Naive thymus-derived CD4-positive, alpha-beta T cell (primary cell): ENCODE data around the gene OR6T1. TPM values are rescaled to one million over a fixed set of nuclear protein-coding genes. Genes with fewer than 3 reads are reported as not detected.

Source experiments
- ATAC-seq: fragments of 150-1000 bp; cut with Tn5 transposase; 2 replicates; pipeline ENCODE4 v1.10.0; 2021; ENCODE audit warnings: mild to moderate bottlenecking, moderate library complexity
- CTCF ChIA-PET: fragments of 350-600 bp; sonication (Branson Sonifier 250); formaldehyde crosslinking; loops from one replicate; lab custom pipeline; 2021; ENCODE audit warnings: antibody characterized with exemption; lab: Charles Lee
- POLR2A ChIA-PET: fragments of 350-600 bp; sonication (Branson Sonifier 250); formaldehyde crosslinking; loops from one replicate; lab custom pipeline; 2021; ENCODE audit warnings: antibody characterized with exemption, inconsistent platforms; lab: Charles Lee
- DNase-seq, 9 donors: peaks; one replicate each; pipeline versions ENCODE4 v3.0.0 to v3.0.0-alpha.2; 2020 to 2022; ENCODE audit warnings: mixed read lengths in 1 of 9
- H3K27ac ChIP-seq: one replicate; pipeline ENCODE4 v1.7.0; 2013; ENCODE audit warnings: mild to moderate bottlenecking, low read depth, low read length, moderate library complexity
- H3K27me3 ChIP-seq, 2 donors: one replicate each; pipeline ENCODE4 v1.7.0; 2013; ENCODE audit warnings: low read length in 2 of 2, mild to moderate bottlenecking in 2 of 2, moderate library complexity in 2 of 2; ENCODE audit not compliant: control insufficient read depth in 2 of 2, insufficient read depth in 2 of 2
- H3K36me3 ChIP-seq, 3 experiments: 1 replicate in 2 of 3; 2 replicates in 1 of 3; pipeline ENCODE4 v1.7.0; 2013; ENCODE audit warnings: low read length in 3 of 3, mild to moderate bottlenecking in 3 of 3, moderate library complexity in 1 of 3; ENCODE audit not compliant: insufficient read depth in 3 of 3, control insufficient read depth in 2 of 3
- H3K4me1 ChIP-seq, 2 donors: one replicate each; pipeline ENCODE4 v1.7.0; 2013; ENCODE audit warnings: low read length in 2 of 2, mild to moderate bottlenecking in 2 of 2, moderate library complexity in 1 of 2; ENCODE audit not compliant: control insufficient read depth in 2 of 2, insufficient read depth in 2 of 2
- H3K4me3 ChIP-seq: 2 replicates; pipeline ENCODE4 v1.7.0; 2013; ENCODE audit warnings: mild to moderate bottlenecking, low read length
- H3K9me3 ChIP-seq, 3 experiments: 1 replicate in 2 of 3; 2 replicates in 1 of 3; pipeline ENCODE4 v1.7.0; 2013; ENCODE audit warnings: low read length in 3 of 3; ENCODE audit not compliant: control insufficient read depth in 2 of 3
- H3K27ac Mint-ChIP-seq, 9 donors: one replicate each; pipeline ENCODE4 v1.8.0; 2020 to 2022; ENCODE audit warnings: mixed read lengths in 9 of 9, mild to moderate bottlenecking in 8 of 9, moderate library complexity in 5 of 9, inconsistent platforms in 2 of 9
- H3K27me3 Mint-ChIP-seq, 5 donors: one replicate each; pipeline ENCODE4 v1.8.0; 2021 to 2022; ENCODE audit warnings: mixed read lengths in 5 of 5, mild to moderate bottlenecking in 1 of 5
- H3K36me3 Mint-ChIP-seq, 5 donors: one replicate each; pipeline ENCODE4 v1.8.0; 2020 to 2022; ENCODE audit warnings: mixed read lengths in 5 of 5, mild to moderate bottlenecking in 3 of 5, inconsistent platforms in 1 of 5
- H3K4me1 Mint-ChIP-seq, 7 donors: one replicate each; pipeline ENCODE4 v1.8.0; 2020 to 2022; ENCODE audit warnings: mixed read lengths in 7 of 7, mild to moderate bottlenecking in 3 of 7, inconsistent platforms in 1 of 7
- H3K4me3 Mint-ChIP-seq, 10 donors: one replicate each; pipeline ENCODE4 v1.8.0; 2020 to 2022; ENCODE audit warnings: mild to moderate bottlenecking in 10 of 10, mixed read lengths in 10 of 10, moderate library complexity in 6 of 10, inconsistent platforms in 2 of 10
- H3K9me3 Mint-ChIP-seq, 11 donors: one replicate each; pipeline ENCODE4 v1.8.0; 2020 to 2022; ENCODE audit warnings: mixed read lengths in 11 of 11, mild to moderate bottlenecking in 4 of 11, inconsistent platforms in 1 of 11, moderate library complexity in 1 of 11
- intact Hi-C, 2 donors: fragments of 100-400 bp; cut with micrococcal nuclease; formaldehyde crosslinking; loops; one replicate each; pipeline ENCODE4 v1.15.1; 2023
- polyA plus RNA-seq, 2 donors: library from polyadenylated mRNA; unstranded; fragments of 300-500 nt; fragmentation: Illumina TruSeq; gene quantifications; one replicate each; pipeline ENCODE4 v1.2.3, GENCODE V29; 2021
- total RNA-seq, 6 experiments: library from RNA in 5 of 6; stranded (reverse) in 5 of 6; gene quantifications; 1 replicate in 5 of 6; 2 replicates in 1 of 6; pipeline ENCODE4 v1.2.3 and lab custom pipeline; 2021 to 2026

Gene OR6T1
- total and polyA plus RNA-seq, 7 experiments from 2014 or later, result not detected

GRCh38 chr11:123945132-123945531 is 1.5 kb upstream of the OR6T1 start:
- H3K4me1 ChIP-seq, result no peaks in the 10 kb centered on the region
- H3K36me3 ChIP-seq, result no peaks in the 10 kb centered on the region
- H3K27ac Mint-ChIP-seq, result no peak overlapping the region
- H3K9me3 Mint-ChIP-seq, result peaks cover 0 to 2% (median 0%) of the 10 kb centered on the region in 11 donors
- CTCF ChIA-PET, result no interaction called here
- no peak for ATAC-seq
- H3K4me3 ChIP-seq, result no peak overlapping the region
- no peak for DNase-seq
- no peak overlapping the region for H3K4me3 Mint-ChIP-seq
- H3K27me3 Mint-ChIP-seq, result peaks cover 0 to 21% (median 11%) of the 10 kb centered on the region in 5 donors
- POLR2A ChIA-PET, result no interaction called here
- no peaks in the 10 kb centered on the region for H3K9me3 ChIP-seq
- H3K27me3 ChIP-seq, result no peaks in the 10 kb centered on the region
- no peaks in the 10 kb centered on the region for H3K36me3 Mint-ChIP-seq
- H3K4me1 Mint-ChIP-seq, result no peaks in the 10 kb centered on the region
- H3K27ac ChIP-seq, result no peak overlapping the region
- intact Hi-C loops, result no loop called here

GRCh38 chr11:123942413-123942812 is 1.2 kb downstream of the OR6T1 start:
- Mint-ChIP-seq H3K27ac (no peak overlapping the region), H3K27me3 (peaks cover 0 to 28% (median 10%) of the 10 kb centered on the region in 5 donors), H3K4me3 (no peak overlapping the region), H3K36me3 (no peaks in the 10 kb centered on the region), H3K4me1 (no peaks in the 10 kb centered on the region), H3K9me3 (peaks cover 0 to 5% (median 2%) of the 10 kb centered on the region in 11 donors)
- Histone ChIP-seq H3K27me3 (no peaks in the 10 kb centered on the region), H3K4me3 (no peak overlapping the region), H3K9me3 (no peaks in the 10 kb centered on the region), H3K4me1 (no peaks in the 10 kb centered on the region), H3K36me3 (no peaks in the 10 kb centered on the region), H3K27ac (no peak overlapping the region)
- no peak for ATAC-seq
- CTCF ChIA-PET, result no interaction called here
- DNase-seq, result no peak
- intact Hi-C loops, result no loop called here
- POLR2A ChIA-PET, result no interaction called here

GRCh38 chr11:123939317-123939716 is 4.3 kb downstream of the OR6T1 start, which contains the start of gene OR4D5:
OR4D5 (plus strand) TSS chr11:123939617; CDS start chr11:123939617, 0 bp downstream.
- no peaks in the 10 kb centered on the region for H3K36me3 Mint-ChIP-seq
- H3K9me3 ChIP-seq, result no peaks in the 10 kb centered on the region
- DNase-seq (no peak), ATAC-seq (no peak)
- H3K4me3 Mint-ChIP-seq, result no peak within 1 kb of the TSS
- POLR2A ChIA-PET, result no interaction called here
- H3K27ac ChIP-seq, result no peak within 1 kb of the TSS
- peaks cover 0 to 5% (median 2%) of the 10 kb centered on the region in 11 donors for H3K9me3 Mint-ChIP-seq
- H3K27me3 ChIP-seq, result no peaks in the 10 kb centered on the region
- H3K27me3 Mint-ChIP-seq, result peaks cover 2 to 13% (median 5%) of the 10 kb centered on the region in 5 donors
- CTCF ChIA-PET, result no interaction called here
- H3K36me3 ChIP-seq, result no peaks in the 10 kb centered on the region
- intact Hi-C loops, result no loop called here
- H3K4me1 Mint-ChIP-seq, result no peaks in the 10 kb centered on the region
- no peaks in the 10 kb centered on the region for H3K4me1 ChIP-seq
- no peak within 1 kb of the TSS for H3K27ac Mint-ChIP-seq
- no peak within 1 kb of the TSS for H3K4me3 ChIP-seq

- H3K27me3 Mint-ChIP-seq, result peaks cover 0 to 5% (median 0%) of the 10 kb centered on the region in 5 donors
- Histone ChIP-seq H3K27ac (no peak overlapping the region), H3K4me1 (no peaks in the 10 kb centered on the region), H3K4me3 (no peak overlapping the region), H3K36me3 (no peaks in the 10 kb centered on the region), H3K9me3 (no peaks in the 10 kb centered on the region), H3K27me3 (no peaks in the 10 kb centered on the region)
- H3K4me1 Mint-ChIP-seq, result no peaks in the 10 kb centered on the region
- ChIA-PET CTCF (no interaction called here), POLR2A (no interaction called here)
- intact Hi-C loops, result no loop called here
- H3K27ac Mint-ChIP-seq, result no peak overlapping the region
- no peak overlapping the region for H3K4me3 Mint-ChIP-seq
- peaks cover 0 to 5% (median 0%) of the 10 kb centered on the region in 11 donors for H3K9me3 Mint-ChIP-seq
- no peaks in the 10 kb centered on the region for H3K36me3 Mint-ChIP-seq
- no peak for DNase-seq
- ATAC-seq, result no peak
Measured at GRCh38 chr11:123924027-123924426, 19.6 kb downstream of the OR6T1 start.

- no peaks in the 10 kb centered on the region for H3K27me3 ChIP-seq
- no peak overlapping the region for H3K27ac ChIP-seq
- no peaks in the 10 kb centered on the region for H3K36me3 ChIP-seq
- H3K4me3 ChIP-seq, result no peak overlapping the region
- Mint-ChIP-seq H3K27ac (no peak overlapping the region), H3K4me3 (no peak overlapping the region), H3K36me3 (no peaks in the 10 kb centered on the region), H3K9me3 (no peaks in the 10 kb centered on the region), H3K27me3 (peaks cover 0 to 5% (median 0%) of the 10 kb centered on the region in 5 donors), H3K4me1 (no peaks in the 10 kb centered on the region)
- POLR2A ChIA-PET, result no interaction called here
- DNase-seq (no peak), ATAC-seq (no peak)
- CTCF ChIA-PET, result no interaction called here
- H3K9me3 ChIP-seq, result no peaks in the 10 kb centered on the region
- intact Hi-C loops, result no loop called here
- H3K4me1 ChIP-seq, result no peaks in the 10 kb centered on the region
Measured at GRCh38 chr11:123920943-123921342, 22.7 kb downstream of the OR6T1 start.

- no peak for DNase-seq
Measured at GRCh38 chr11:123905826-123906225, 37.8 kb downstream of the OR6T1 start.

GRCh38 chr11:123904932-123905331 is 38.7 kb downstream of the OR6T1 start:
- ChIA-PET POLR2A (no interaction called here), CTCF (no interaction called here)
- Mint-ChIP-seq H3K4me1 (peaks cover 0 to 5% (median 0%) of the 10 kb centered on the region in 7 donors), H3K27me3 (peaks cover 0 to 29% (median 11%) of the 10 kb centered on the region in 5 donors), H3K4me3 (no peak overlapping the region), H3K9me3 (peaks cover 0 to 3% (median 0%) of the 10 kb centered on the region in 11 donors), H3K27ac (no peak overlapping the region), H3K36me3 (no peaks in the 10 kb centered on the region)
- ATAC-seq, result no peak
- Histone ChIP-seq H3K27ac (no peak overlapping the region), H3K36me3 (no peaks in the 10 kb centered on the region), H3K27me3 (no peaks in the 10 kb centered on the region), H3K9me3 (no peaks in the 10 kb centered on the region), H3K4me3 (no peak overlapping the region), H3K4me1 (no peaks in the 10 kb centered on the region)
- no peak for DNase-seq
- intact Hi-C loops, result no loop called here

More at GRCh38 chr11:123905826-123906225, 37.8 kb downstream of the OR6T1 start:
- Mint-ChIP-seq H3K4me1 (peaks cover 0 to 5% (median 0%) of the 10 kb centered on the region in 7 donors), H3K4me3 (no peak overlapping the region), H3K27me3 (peaks cover 0 to 37% (median 11%) of the 10 kb centered on the region in 5 donors), H3K36me3 (no peaks in the 10 kb centered on the region), H3K9me3 (peaks cover 0 to 3% (median 0%) of the 10 kb centered on the region in 11 donors), H3K27ac (no peak overlapping the region)
- Histone ChIP-seq H3K4me3 (no peak overlapping the region), H3K27ac (no peak overlapping the region), H3K4me1 (no peaks in the 10 kb centered on the region), H3K27me3 (no peaks in the 10 kb centered on the region), H3K9me3 (no peaks in the 10 kb centered on the region), H3K36me3 (no peaks in the 10 kb centered on the region)
- intact Hi-C loops, result no loop called here
- ChIA-PET POLR2A (no interaction called here), CTCF (no interaction called here)
- no peak for ATAC-seq
